GM12891 (cell line): Measurements from ENCODE around the gene FAT1.

ENCODE experiments used
- DNase-seq: peaks from one replicate; pipeline ENCODE4 v3.0.0; 2011; ENCODE audit warnings: low spot score; ENCODE audit not compliant: insufficient read length
- FAIRE-seq: peaks from 2 replicates; lab custom pipeline; 2011; peaks lifted over from hg19 to GRCh38; lab: Jason Lieb, UNC
- PAX5 ChIP-seq: IDR thresholded peaks from 2 replicates; pipeline ENCODE4 v1.6.1; 2011; ENCODE audit warnings: low read length, moderate library complexity, mild to moderate bottlenecking; ENCODE audit not compliant: insufficient read depth, severe bottlenecking
- POLR2A ChIP-seq: IDR thresholded peaks from 2 replicates; pipeline ENCODE4 v1.6.1; 2011; ENCODE audit warnings: low read depth, low read length, control low read depth
- POLR2AphosphoS5 ChIP-seq: IDR thresholded peaks from 2 replicates; pipeline ENCODE4 v1.6.1; 2011; ENCODE audit warnings: low read depth, low read length, control low read depth
- POU2F2 ChIP-seq: IDR thresholded peaks from 2 replicates; pipeline ENCODE4 v1.6.1; 2011; ENCODE audit warnings: low read depth, mild to moderate bottlenecking, control low read depth, low read length, moderate library complexity
- SPI1 ChIP-seq: IDR thresholded peaks from 2 replicates; pipeline ENCODE4 v1.6.1; 2011; ENCODE audit warnings: low read depth, low read length, control low read depth
- TAF1 ChIP-seq: IDR thresholded peaks from 2 replicates; pipeline ENCODE4 v1.6.1; 2011; ENCODE audit warnings: low read depth, low read length, control low read depth

The FAT1 gene

GRCh38 chr4:186566068-186566467 lies 157.6 kb downstream of the FAT1 start:
- no peak for TF ChIP-seq POLR2AphosphoS5
- no peak for TF ChIP-seq PAX5
- TF ChIP-seq TAF1 = no peak
- TF ChIP-seq POLR2A = no peak
- TF ChIP-seq SPI1 = no peak
- no peak for TF ChIP-seq POU2F2
- DNase-seq = no peak
- no peak for FAIRE-seq

GRCh38 chr4:186563761-186564160 lies 159.9 kb downstream of the FAT1 start:
- no peak for DNase-seq
- no peak for FAIRE-seq

GRCh38 chr4:186561748-186562147 lies 161.9 kb downstream of the FAT1 start:
- FAIRE-seq (no peak), DNase-seq (no peak)
- TF ChIP-seq POLR2AphosphoS5 = no peak

More at GRCh38 chr4:186563761-186564160, 159.9 kb downstream of the FAT1 start:
- TF ChIP-seq POLR2A (no peak), POU2F2 (no peak), TAF1 (no peak), SPI1 (no peak), PAX5 (no peak), POLR2AphosphoS5 (no peak)

GRCh38 chr4:186560647-186561046 lies 163.0 kb downstream of the FAT1 start:
- DNase-seq (no peak), FAIRE-seq (no peak)
- TF ChIP-seq TAF1 (no peak), SPI1 (no peak), POLR2AphosphoS5 (no peak), POU2F2 (no peak), POLR2A (no peak), PAX5 (no peak)

- FAIRE-seq (no peak), DNase-seq (no peak)
- TF ChIP-seq POLR2A (no peak), POU2F2 (no peak), SPI1 (no peak), POLR2AphosphoS5 (no peak), TAF1 (no peak), PAX5 (no peak)
These were observed 166.2 kb downstream of the FAT1 start for GRCh38 chr4:186557486-186557885.

GRCh38 chr4:186557061-186557460 lies 166.6 kb downstream of the FAT1 start:
- no peak for FAIRE-seq
- TF ChIP-seq TAF1 (no peak), POLR2A (no peak), POLR2AphosphoS5 (no peak), POU2F2 (no peak), SPI1 (no peak), PAX5 (no peak)
- DNase-seq = no peak

GRCh38 chr4:186554914-186555827 lies 168.5 kb downstream of the FAT1 start, which contains the start of gene MTNR1A:
MTNR1A (minus strand) TSS chr4:186555567; CDS start chr4:186555365, 202 bp downstream.
- TF ChIP-seq POLR2A (no peak), PAX5 (no peak), TAF1 (no peak), POU2F2 (no peak), POLR2AphosphoS5 (no peak), SPI1 (no peak)
- FAIRE-seq = no peak
- no peak for DNase-seq

- DNase-seq = no peak
- FAIRE-seq = no peak
- TF ChIP-seq TAF1 = no peak
- no peak for TF ChIP-seq PAX5
- TF ChIP-seq POU2F2 = no peak
- TF ChIP-seq POLR2A = no peak
- TF ChIP-seq POLR2AphosphoS5 = no peak
- TF ChIP-seq SPI1 = no peak
These were observed 169.1 kb downstream of the FAT1 start for GRCh38 chr4:186554539-186554913.

- DNase-seq (no peak), FAIRE-seq (no peak)
- TF ChIP-seq PAX5 = no peak
- no peak for TF ChIP-seq SPI1
- TF ChIP-seq POLR2A = no peak
- no peak for TF ChIP-seq POU2F2
- TF ChIP-seq POLR2AphosphoS5 = no peak
- TF ChIP-seq TAF1 = no peak
These were observed 169.9 kb downstream of the FAT1 start for GRCh38 chr4:186553717-186554116.

GRCh38 chr4:186551849-186552248 lies 171.8 kb downstream of the FAT1 start:
- DNase-seq (no peak), FAIRE-seq (no peak)
- TF ChIP-seq POLR2A (no peak), SPI1 (no peak), TAF1 (no peak), POLR2AphosphoS5 (no peak), PAX5 (no peak), POU2F2 (no peak)
